A673 (cell line): ENCODE measurements around the gene SH3TC2. TPM values are rescaled to one million over a fixed set of nuclear protein-coding genes. Genes with fewer than 3 reads are reported as not detected.

Source experiments
- BruUV-seq: library from RNA; stranded (reverse); fragments of 400-500 nt; replicated peaks from 2 replicates; lab custom pipeline; 2021; lab: Mats Ljungman, UMichigan
- CTCF ChIA-PET: fragments of 300-600 bp; sonication (Branson Sonifier 250); formaldehyde crosslinking; loops from one replicate; lab custom pipeline; 2022; ENCODE audit warnings: antibody characterized with exemption; lab: Charles Lee
- POLR2A ChIA-PET: fragments of 300-600 bp; sonication (Branson Sonifier 250); formaldehyde crosslinking; loops from one replicate; lab custom pipeline; 2022; ENCODE audit warnings: antibody characterized with exemption; ENCODE audit not compliant: low non-redundant PET; lab: Charles Lee
- DNase-seq: peaks from one replicate; pipeline ENCODE4 v3.0.0-alpha.2; 2015; ENCODE audit warnings: low spot score
- H3K27ac ChIP-seq: fragments of 200-600 bp; sonication (generic); 2 replicates; pipeline ENCODE4 v1.5.1; 2016; ENCODE audit warnings: mixed run types, low read depth, mild to moderate bottlenecking, mixed read lengths, antibody characterized with exemption, low read length; ENCODE audit not compliant: poor library complexity, severe bottlenecking
- H3K27me3 ChIP-seq: fragments of 200-600 bp; sonication (generic); replicated peaks from 2 replicates; pipeline ENCODE4 v1.6.1; 2017; ENCODE audit warnings: mixed run types, low read depth, mild to moderate bottlenecking, mixed read lengths, antibody characterized with exemption, low read length; ENCODE audit not compliant: insufficient read depth, poor library complexity
- H3K36me3 ChIP-seq: fragments of 200-600 bp; sonication (generic); 2 replicates; pipeline ENCODE4 v1.6.1; 2016; ENCODE audit warnings: mixed run types, mild to moderate bottlenecking, mixed read lengths, antibody characterized with exemption, low read length; ENCODE audit not compliant: insufficient read depth, poor library complexity, severe bottlenecking
- H3K4me1 ChIP-seq: fragments of 200-600 bp; sonication (generic); 2 replicates; pipeline ENCODE4 v1.6.1; 2017; ENCODE audit warnings: mixed run types, mild to moderate bottlenecking, mixed read lengths, antibody characterized with exemption, low read length; ENCODE audit not compliant: insufficient read depth, poor library complexity, severe bottlenecking
- H3K4me3 ChIP-seq: fragments of 200-600 bp; sonication (generic); 2 replicates; pipeline ENCODE4 v1.5.1; 2016; ENCODE audit warnings: low read depth, mixed run types, mild to moderate bottlenecking, mixed read lengths, low read length; ENCODE audit not compliant: poor library complexity, severe bottlenecking
- H3K9me3 ChIP-seq: fragments of 200-600 bp; sonication (generic); 2 replicates; pipeline ENCODE4 v1.6.1; 2016; ENCODE audit warnings: mixed run types, low read depth, mild to moderate bottlenecking, mixed read lengths, antibody characterized with exemption, low read length; ENCODE audit not compliant: poor library complexity, severe bottlenecking
- CTCF ChIP-seq: fragments of 300-800, 200-600 bp; sonication (generic); conservative IDR thresholded peaks from 2 replicates; pipeline ENCODE4 v1.5.1; 2017; ENCODE audit warnings: low read depth, mild to moderate bottlenecking, antibody characterized with exemption, low read length, moderate library complexity, mixed read lengths
- EZH2 ChIP-seq: fragments of 200-600 bp; sonication (generic); IDR thresholded peaks from 2 replicates; pipeline ENCODE4 v1.6.1; 2017; ENCODE audit warnings: borderline replicate concordance, low read depth, mild to moderate bottlenecking, mixed read lengths, antibody characterized with exemption, low read length; ENCODE audit not compliant: poor library complexity, severe bottlenecking
- intact Hi-C: fragments of 100-400 bp; cut with micrococcal nuclease; formaldehyde crosslinking; loops from one replicate; pipeline ENCODE4 v1.10.0; 2022; ENCODE audit not compliant: unreplicated experiment
- total RNA-seq: library from RNA; stranded (reverse); gene quantifications from 2 replicates; pipeline ENCODE4 v1.2.3, GENCODE V29; 2021

SH3TC2 gene
- total RNA-seq, 1 experiment from 2014 or later, result 2.5 TPM

- H3K36me3 ChIP-seq, result no peaks in the 10 kb centered on the region
- ChIA-PET POLR2A (no interaction called here), CTCF (no interaction called here)
- no peak for DNase-seq
- H3K4me3 ChIP-seq, result no peak overlapping the region
- no peaks in the 10 kb centered on the region for H3K27me3 ChIP-seq
- BruUV-seq, result no TSS peak
- no peaks in the 10 kb centered on the region for H3K9me3 ChIP-seq
- no peak overlapping the region for H3K27ac ChIP-seq
- TF ChIP-seq CTCF, result no peak
- no peak for TF ChIP-seq EZH2
- no peaks in the 10 kb centered on the region for H3K4me1 ChIP-seq
- intact Hi-C loops, result no loop called here
These were observed 93.6 kb downstream of the SH3TC2 start for GRCh38 chr5:148969291-148969690.

- Histone ChIP-seq H3K9me3 (no peaks in the 10 kb centered on the region), H3K27me3 (no peaks in the 10 kb centered on the region), H3K4me3 (no peak overlapping the region), H3K4me1 (no peaks in the 10 kb centered on the region), H3K27ac (no peak overlapping the region), H3K36me3 (no peaks in the 10 kb centered on the region)
- intact Hi-C loops, result no loop called here
- DNase-seq, result no peak
- no peak for TF ChIP-seq CTCF
- no peak for TF ChIP-seq EZH2
- no TSS peak for BruUV-seq
- CTCF ChIA-PET, result interaction anchor here (0.7 kb wide), 1 partner anchor 150 kb away, joined by 6 read pairs; no protein-coding TSS in a partner anchor
- POLR2A ChIA-PET, result no interaction called here
These were observed 94.6 kb downstream of the SH3TC2 start for GRCh38 chr5:148968311-148968710.

- Histone ChIP-seq H3K27ac (no peak overlapping the region), H3K4me1 (no peaks in the 10 kb centered on the region), H3K4me3 (no peak overlapping the region), H3K9me3 (no peaks in the 10 kb centered on the region), H3K36me3 (no peaks in the 10 kb centered on the region), H3K27me3 (no peaks in the 10 kb centered on the region)
- DNase-seq, result no peak
- TF ChIP-seq EZH2 (no peak), CTCF (no peak)
- ChIA-PET POLR2A (no interaction called here), CTCF (no interaction called here)
- BruUV-seq, result no TSS peak
- intact Hi-C loops, result no loop called here
These were observed 95.1 kb downstream of the SH3TC2 start for GRCh38 chr5:148967783-148968182.
